Endothelial cell of umbilical vein (primary cell): ENCODE results near the gene PHF24. TPM values are rescaled to one million over a fixed set of nuclear protein-coding genes. Genes with fewer than 3 reads are reported as not detected.
"Not testable (repeated sequence)": the region's sequence is repeated elsewhere in the genome, so short reads cannot be mapped to it uniquely, and the experiment has no call there.

ENCODE experiments used
- BruUV-seq: library from RNA; stranded (reverse); fragments of 400-500 nt; replicated peaks from 2 replicates; lab custom pipeline; 2021; lab: Mats Ljungman, UMichigan
- CTCF ChIA-PET: fragments of 300-600, 350-600 bp; sonication (Branson Sonifier 250); formaldehyde crosslinking; loops from one replicate; lab custom pipeline; 2021; ENCODE audit warnings: antibody characterized with exemption, inconsistent platforms; lab: Charles Lee
- POLR2A ChIA-PET: fragments of 300-600, 350-600 bp; sonication (Branson Sonifier 250); formaldehyde crosslinking; loops from one replicate; lab custom pipeline; 2021; ENCODE audit warnings: antibody characterized with exemption, inconsistent platforms; lab: Charles Lee
- DNase-seq: peaks from one replicate; pipeline ENCODE4 v3.0.0-alpha.2; 2011; ENCODE audit warnings: low read depth, low spot score
- FAIRE-seq: peaks from 2 replicates; lab custom pipeline; 2011; peaks lifted over from hg19 to GRCh38; lab: Jason Lieb, UNC
- H2AFZ ChIP-seq: 2 replicates; pipeline ENCODE4 v1.6.0; 2012; ENCODE audit warnings: low read depth, low read length, control low read depth, inconsistent platforms
- H3K27ac ChIP-seq: 2 replicates; pipeline ENCODE4 v1.5.1; 2011; ENCODE audit warnings: low read depth, mild to moderate bottlenecking, control low read depth, low read length, moderate library complexity; ENCODE audit not compliant: insufficient read depth
- H3K27me3 ChIP-seq, 2 experiments: 2 replicates each; pipeline versions ENCODE4 v1.6.0 to v1.6.1; 2011; ENCODE audit warnings: low read length in 2 of 2, mixed read lengths in 1 of 2; ENCODE audit not compliant: control insufficient read depth in 2 of 2, insufficient read depth in 2 of 2
- H3K36me3 ChIP-seq, 2 experiments: 2 replicates in 1 of 2; 3 replicates in 1 of 2; pipeline ENCODE4 v1.5.1; 2011; ENCODE audit warnings: low read length in 2 of 2, mild to moderate bottlenecking in 1 of 2, moderate library complexity in 1 of 2; ENCODE audit not compliant: control insufficient read depth in 2 of 2, insufficient read depth in 2 of 2; ENCODE audit errors: extremely low read depth in 1 of 2
- H3K4me1 ChIP-seq: 3 replicates; pipeline ENCODE4 v1.5.1; 2011; ENCODE audit warnings: mild to moderate bottlenecking, low read length; ENCODE audit not compliant: control insufficient read depth, insufficient read depth; ENCODE audit errors: extremely low read depth
- H3K4me2 ChIP-seq: 2 replicates; pipeline ENCODE4 v1.6.1; 2011; ENCODE audit warnings: low read length, control low read depth, mixed read lengths; ENCODE audit not compliant: insufficient read depth
- H3K4me3 ChIP-seq, 3 experiments: fragments of 200-600 bp in 1 of 3; sonication (generic), shearing (Covaris generic) in 1 of 3; replicated peaks in 1 of 3; 2 replicates each; pipeline ENCODE4 v1.5.1; 2011 to 2016; ENCODE audit warnings: control low read depth in 3 of 3, low read length in 3 of 3, mild to moderate bottlenecking in 2 of 3, inconsistent platforms in 1 of 3, low read depth in 1 of 3, moderate library complexity in 1 of 3; ENCODE audit not compliant: insufficient read depth in 1 of 3
- H3K79me2 ChIP-seq: 2 replicates; pipeline ENCODE4 v1.6.0; 2012; ENCODE audit warnings: low read length, inconsistent platforms; ENCODE audit not compliant: control insufficient read depth, insufficient read depth
- H3K9ac ChIP-seq: replicated peaks from 2 replicates; pipeline ENCODE3; 2011; ENCODE audit warnings: low read length, control low read depth; ENCODE audit not compliant: insufficient read depth; ENCODE audit errors: extremely low read depth
- H3K9me1 ChIP-seq: replicated peaks from 3 replicates; pipeline ENCODE4 v1.6.0; 2011; ENCODE audit warnings: mild to moderate bottlenecking, low read length; ENCODE audit not compliant: control insufficient read depth, insufficient read depth; ENCODE audit errors: extremely low read depth
- H3K9me3 ChIP-seq: replicated peaks from 2 replicates; pipeline ENCODE4 v1.5.1; 2012; ENCODE audit warnings: low read length, inconsistent platforms; ENCODE audit not compliant: control insufficient read depth, insufficient read depth
- H4K20me1 ChIP-seq: replicated peaks from 2 replicates; pipeline ENCODE3; 2011; ENCODE audit warnings: mild to moderate bottlenecking, low read length; ENCODE audit not compliant: control insufficient read depth, insufficient read depth; ENCODE audit errors: extremely low read depth
- FOS ChIP-seq: IDR thresholded peaks from 2 replicates; pipeline ENCODE4 v1.6.1; 2011; ENCODE audit warnings: mild to moderate bottlenecking, low read length, moderate library complexity, borderline replicate concordance; ENCODE audit not compliant: insufficient read depth
- JUN ChIP-seq: IDR thresholded peaks from 2 replicates; pipeline ENCODE4 v1.6.1; 2011; ENCODE audit warnings: borderline replicate concordance, low read depth; ENCODE audit not compliant: insufficient read length, insufficient read depth
- MYC ChIP-seq: IDR thresholded peaks from one replicate; pipeline ENCODE4 v1.6.1; 2011; ENCODE audit warnings: mild to moderate bottlenecking, low read depth, low read length
- dilution Hi-C: fragments of 300-500 bp; cut with MboI; formaldehyde crosslinking; loops from one replicate; pipeline ENCODE4 v1.15.0; 2019; ENCODE audit warnings: low sequenced_read_pairs; ENCODE audit not compliant: extremely low pct_ligation_motif_present
- intact Hi-C: fragments of 100-400 bp; cut with micrococcal nuclease; formaldehyde crosslinking; loops from one replicate; pipeline ENCODE4 v1.10.0; 2022
- polyA plus RNA-seq, 4 experiments: library from polyadenylated mRNA; depleted of rRNA in 3 of 4; stranded (reverse) in 3 of 4; unstranded in 1 of 4; fragments of >200 nt; gene quantifications; 2 replicates each; pipeline versions ENCODE4 v1.2.1 to v1.2.3, GENCODE V29; 2011 to 2012; ENCODE audit warnings: missing spikeins in 1 of 4
- total RNA-seq: library from RNA; stranded (reverse); gene quantifications from 2 replicates; pipeline ENCODE4 v1.2.3, GENCODE V29; 2021

The PHF24 gene
- total and polyA plus RNA-seq, 2 donors (not counting 3 experiments of a cell fraction or from before 2014, with no cell fraction given), result not detected

- Histone ChIP-seq H3K36me3 (no peaks in the 10 kb centered on the region), H3K4me1 (no peaks in the 10 kb centered on the region), H3K9me1 (no peaks in the 10 kb centered on the region), H3K9me3 (no peaks in the 10 kb centered on the region), H3K79me2 (no peaks in the 10 kb centered on the region), H2AFZ (no peak overlapping the region), H3K27ac (no peak overlapping the region), H3K27me3 (no peaks in the 10 kb centered on the region), H3K4me3 (no peak overlapping the region), H3K9ac (no peak overlapping the region), H4K20me1 (no peaks in the 10 kb centered on the region), H3K4me2 (no peak overlapping the region)
- intact Hi-C loops (no loop called here), dilution Hi-C loops (no loop called here)
- DNase-seq, result no peak
- no TSS peak for BruUV-seq
- no peak for FAIRE-seq
- CTCF ChIA-PET, result interaction anchor here (0.9 to 4.0 kb wide), 5 partner anchors 9 to 103 kb away, joined by 3 to 22 read pairs (median 8); no protein-coding TSS in a partner anchor
- no peak for TF ChIP-seq JUN
- TF ChIP-seq FOS, result no peak
- no peak for TF ChIP-seq MYC
- POLR2A ChIA-PET, result no interaction called here
These were observed 44.5 kb downstream of the PHF24 start for GRCh38 chr9:35002623-35003022.

GRCh38 chr9:35004299-35004698 is 46.2 kb downstream of the PHF24 start:
- H3K9me3 ChIP-seq, H4K20me1 ChIP-seq, CTCF ChIA-PET, H3K4me2 ChIP-seq, H3K36me3 ChIP-seq, H3K79me2 ChIP-seq, BruUV-seq, intact Hi-C loops, H3K9ac ChIP-seq, FAIRE-seq, H3K9me1 ChIP-seq, H3K4me3 ChIP-seq, H3K27ac ChIP-seq, POLR2A ChIA-PET, H3K4me1 ChIP-seq, H3K27me3 ChIP-seq, DNase-seq, dilution Hi-C loops, H2AFZ ChIP-seq: not testable (repeated sequence)
